ENCODE data around the gene ZFR.
"Not testable (repeated sequence)": the region's sequence is repeated elsewhere in the genome, so short reads cannot be mapped to it uniquely, and the experiment has no call there.

The ZFR gene
- total RNA-seq: 118 to 131 (median 127) reads per million in 4 donors

DNA sequence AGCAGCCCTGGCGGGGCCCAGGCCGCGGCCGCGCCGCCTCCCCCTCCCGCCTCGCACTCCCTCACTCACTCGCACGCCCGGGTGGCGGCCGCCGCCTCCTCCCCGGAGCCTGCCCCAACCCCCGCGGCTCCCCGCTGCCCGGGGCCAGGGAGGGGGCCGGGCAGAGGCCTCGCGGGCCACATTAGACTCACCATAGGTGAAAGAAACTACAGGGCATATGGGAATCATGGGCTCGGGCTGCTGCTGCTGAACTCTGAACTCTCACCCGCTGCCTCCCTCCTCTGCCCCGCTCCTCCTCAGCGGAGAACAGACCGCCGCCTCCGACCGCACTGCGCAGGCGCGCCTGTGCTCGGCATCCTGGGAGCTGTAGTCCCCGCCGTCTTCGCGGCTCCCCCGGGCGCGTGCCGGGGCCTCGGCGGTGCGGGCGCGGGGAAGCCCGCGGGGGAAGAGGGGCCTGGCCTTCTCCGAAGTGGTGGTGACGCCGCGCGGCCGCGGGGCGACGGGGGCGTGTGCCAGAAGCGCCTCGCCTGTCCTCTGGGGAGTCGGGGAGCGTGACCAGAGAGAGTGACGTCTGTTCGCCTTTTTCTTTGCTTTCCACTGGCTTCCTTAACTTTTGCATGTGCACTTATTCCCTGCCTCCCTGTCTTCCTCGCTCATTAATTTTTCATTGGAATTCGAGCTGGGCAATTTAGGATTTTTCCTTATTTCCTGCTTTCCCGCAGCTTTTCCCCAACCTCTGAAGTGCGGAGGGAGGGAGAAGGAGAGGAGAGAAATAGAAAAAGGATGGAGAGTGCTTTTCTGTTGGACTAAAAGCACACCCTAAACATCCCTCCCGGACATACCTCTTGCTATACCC is at the start of gene ZFR:
TSS of gene ZFR (minus strand) at position 310 of the 856 bp plus-strand sequence. CDS start at position 228, 82 bp downstream.
- peak; percentile 89 to 94 (median 91) for DNase-seq

DNA sequence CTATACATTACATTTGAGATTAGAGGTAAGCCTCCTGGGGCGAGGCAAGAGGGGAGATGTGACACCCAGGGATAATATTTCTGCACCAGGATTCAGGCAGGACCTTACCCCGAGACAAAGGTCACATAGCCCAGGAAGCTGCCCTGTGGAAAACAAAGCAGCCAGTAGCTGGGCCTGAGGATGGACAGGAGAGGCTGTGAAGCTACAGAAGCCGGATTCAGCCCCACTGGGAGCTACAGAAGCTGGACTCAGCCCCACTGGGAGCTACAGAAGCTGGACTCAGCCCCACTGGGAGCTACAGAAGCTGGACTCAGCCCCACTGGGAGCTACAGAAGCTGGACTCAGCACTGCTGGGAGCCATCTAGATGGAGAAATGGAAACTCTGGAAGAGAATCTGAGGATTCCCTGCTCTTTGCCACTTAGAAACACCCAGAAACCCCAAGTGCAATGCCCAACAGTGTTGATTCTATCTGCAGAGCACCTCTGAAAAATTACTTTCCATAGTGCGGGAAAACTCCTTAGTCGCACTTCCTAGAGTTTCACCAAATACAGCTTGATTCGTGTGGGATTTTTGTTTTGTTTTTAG is 46.5 kb upstream of the ZFR start:
- DNase-seq: no peak

GRCh38 chr5:32489791-32490562 is 45.4 kb upstream of the ZFR start:
- DNase-seq: peak; percentile 28 to 68 (median 59)

GRCh38 chr5:32487424-32487823 is 42.9 kb upstream of the ZFR start:
- no peak for DNase-seq

DNA sequence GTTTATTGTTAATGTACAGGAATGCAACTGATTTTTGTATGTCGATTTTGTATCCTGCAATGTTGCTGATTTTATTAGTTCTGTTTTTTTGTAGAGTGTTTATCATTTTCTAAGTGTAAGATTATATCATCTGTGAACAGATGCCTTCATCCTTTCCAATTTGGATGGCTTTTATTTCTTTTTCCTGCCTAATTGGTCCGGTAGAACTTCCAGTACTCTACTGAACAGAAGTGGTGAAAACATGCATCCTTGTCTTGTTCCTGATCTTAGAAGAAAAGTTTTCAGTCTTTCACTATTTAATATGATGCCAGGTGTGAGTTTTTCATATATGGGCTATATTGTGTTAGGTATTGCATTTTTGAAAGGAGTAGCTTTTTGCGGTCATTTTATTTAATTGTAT is 42.5 kb upstream of the ZFR start:
- DNase-seq: no peak

- DNase-seq: no peak
Measured at GRCh38 chr5:32482193-32482592, 37.7 kb upstream of the ZFR start.

GRCh38 chr5:32479096-32479495 is 34.6 kb upstream of the ZFR start:
- no peak for DNase-seq

GRCh38 chr5:32476891-32477290 is 32.4 kb upstream of the ZFR start:
- no peak for DNase-seq

- no peak for DNase-seq
Measured at GRCh38 chr5:32475334-32476097, 31.0 kb upstream of the ZFR start.

DNA sequence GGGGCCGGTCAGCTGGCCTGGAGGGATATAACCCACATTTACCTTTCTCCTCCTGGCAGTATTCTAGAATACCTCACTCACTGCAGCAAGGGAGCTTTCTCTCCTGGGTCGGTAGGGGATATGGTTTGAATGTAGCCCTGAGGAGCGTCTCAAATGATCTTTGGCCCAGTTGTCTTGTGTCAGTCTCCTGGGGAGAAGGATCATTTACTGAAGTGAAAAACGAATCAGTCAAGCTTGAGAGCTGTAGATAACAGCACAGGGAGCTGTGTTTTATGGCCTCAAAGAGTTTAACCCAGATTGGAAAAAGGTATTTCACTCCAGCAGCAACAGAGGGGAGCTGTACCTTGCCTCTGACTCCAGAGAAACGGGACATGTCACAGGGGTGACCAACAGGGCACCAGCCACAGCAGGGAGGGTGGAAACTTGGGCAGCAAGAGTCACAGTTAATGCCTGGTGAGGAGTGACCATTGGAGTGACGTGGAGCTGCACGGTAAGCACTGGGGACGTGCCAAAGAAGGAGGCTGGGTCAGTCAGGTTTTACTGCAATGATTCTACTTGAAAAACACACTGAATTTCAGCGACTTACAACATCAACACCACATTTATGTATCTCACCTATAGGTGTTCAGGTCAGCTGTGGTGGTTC is 29.8 kb upstream of the ZFR start:
- no peak for DNase-seq

DNA sequence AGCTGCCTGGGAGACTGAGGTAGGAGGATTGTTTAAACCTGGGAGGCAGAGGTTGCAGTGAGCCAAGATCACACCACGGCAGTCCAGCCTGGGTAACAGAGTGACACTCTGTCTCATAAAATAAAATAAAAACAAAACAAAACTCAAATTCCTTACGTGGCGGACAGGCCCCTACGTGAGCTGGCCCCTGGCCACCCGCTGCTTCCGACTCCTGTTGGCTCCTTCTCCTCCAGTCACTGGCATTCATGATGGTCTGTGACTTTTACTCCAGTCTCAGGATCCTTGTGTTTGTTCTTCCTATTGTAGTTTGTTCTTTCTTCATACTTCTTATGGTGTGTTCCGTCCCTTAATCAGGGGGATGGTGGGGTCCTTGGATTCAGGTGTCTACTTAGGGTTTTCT is 28.5 kb upstream of the ZFR start:
- DNase-seq: no peak

DNA sequence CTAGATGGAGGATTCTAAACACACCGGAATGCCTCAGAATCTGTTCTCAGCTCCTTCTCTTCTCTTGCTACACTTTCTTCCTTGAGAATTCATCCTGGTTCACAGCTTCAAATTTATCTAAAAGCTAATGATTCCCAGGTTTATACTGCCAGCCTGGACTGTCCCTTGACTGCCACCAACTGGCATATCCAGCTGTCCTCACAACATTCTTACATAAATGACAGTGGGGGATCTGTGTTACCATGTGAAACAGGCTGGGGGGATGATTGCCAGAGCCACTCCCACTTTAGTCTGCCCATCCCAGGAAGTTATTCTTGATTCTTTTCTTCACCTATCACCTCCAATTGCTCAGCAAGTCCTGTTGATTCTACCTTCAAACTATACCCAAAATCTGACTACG is 27.2 kb upstream of the ZFR start:
- DNase-seq: no peak

DNA sequence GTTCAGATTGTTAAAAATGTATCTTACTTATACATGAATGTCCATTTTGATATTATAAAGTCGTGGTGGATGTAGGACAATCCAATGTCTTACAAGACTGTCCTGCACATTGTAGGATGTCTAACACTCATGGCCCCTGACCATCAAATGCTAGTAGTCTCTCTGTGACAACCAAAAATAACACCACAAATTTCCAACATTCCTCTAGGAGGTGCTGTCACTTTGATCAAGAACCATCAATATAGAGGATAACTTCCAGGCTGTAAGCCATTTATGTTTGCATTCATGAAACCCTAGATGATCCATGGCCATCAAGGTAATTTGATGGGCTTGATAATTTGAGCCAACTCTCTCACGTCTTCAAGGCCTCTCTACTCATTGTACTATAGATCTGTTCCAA is 20.5 kb upstream of the ZFR start:
- DNase-seq: no peak

DNA sequence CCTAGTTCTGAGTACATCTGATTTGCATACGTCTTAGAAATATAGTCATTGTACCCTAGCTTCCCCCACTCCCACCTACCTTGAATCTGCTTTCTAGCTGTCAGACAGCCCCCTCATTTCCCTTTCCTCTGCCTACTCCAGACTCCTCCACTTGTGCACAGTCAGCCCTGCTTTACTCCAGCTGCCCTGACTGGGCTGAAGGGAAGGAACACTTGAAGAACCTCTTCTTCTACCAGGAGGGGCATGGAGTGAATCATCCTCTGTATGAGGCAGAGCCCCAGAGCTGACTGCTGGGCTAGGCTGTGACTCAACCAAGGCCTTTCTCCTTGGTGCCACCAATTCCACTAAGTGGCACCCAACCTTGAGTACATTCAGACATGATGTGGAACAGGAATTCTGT is 18.1 kb upstream of the ZFR start:
- peak in 1 of 5 donors; percentile 13 for DNase-seq

DNA sequence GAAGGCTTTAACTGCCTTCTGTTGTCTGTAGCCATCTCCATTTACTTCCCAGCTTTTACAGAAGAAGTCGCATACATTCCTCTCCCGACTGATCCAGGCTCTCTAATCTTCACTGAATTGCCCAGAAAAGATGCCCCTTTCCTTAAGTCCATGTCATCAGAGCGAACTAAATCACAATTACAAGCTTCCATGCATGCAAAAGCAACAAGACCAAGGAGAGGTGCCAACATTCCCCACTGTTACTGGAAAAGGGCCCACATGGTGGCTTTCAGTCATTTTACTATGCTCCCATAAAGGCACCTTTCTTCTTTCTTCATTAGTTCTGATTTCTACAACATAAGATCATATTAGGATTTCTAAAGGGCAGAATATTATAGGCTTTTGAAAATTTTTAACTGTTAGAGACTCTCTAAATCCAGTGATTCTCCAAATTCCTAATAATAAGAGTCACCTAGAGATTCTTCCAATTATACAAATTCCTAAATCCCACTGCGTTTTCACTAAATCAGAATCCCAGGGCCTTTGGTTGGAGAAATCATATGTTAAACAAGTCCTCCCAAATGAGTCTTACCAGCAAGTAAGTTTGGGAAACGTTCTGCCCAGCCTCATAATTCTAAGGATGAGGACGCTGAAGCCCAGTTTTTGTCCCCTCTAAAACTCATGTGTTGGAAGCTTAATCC is 17.0 kb upstream of the ZFR start:
- no peak for DNase-seq

DNA sequence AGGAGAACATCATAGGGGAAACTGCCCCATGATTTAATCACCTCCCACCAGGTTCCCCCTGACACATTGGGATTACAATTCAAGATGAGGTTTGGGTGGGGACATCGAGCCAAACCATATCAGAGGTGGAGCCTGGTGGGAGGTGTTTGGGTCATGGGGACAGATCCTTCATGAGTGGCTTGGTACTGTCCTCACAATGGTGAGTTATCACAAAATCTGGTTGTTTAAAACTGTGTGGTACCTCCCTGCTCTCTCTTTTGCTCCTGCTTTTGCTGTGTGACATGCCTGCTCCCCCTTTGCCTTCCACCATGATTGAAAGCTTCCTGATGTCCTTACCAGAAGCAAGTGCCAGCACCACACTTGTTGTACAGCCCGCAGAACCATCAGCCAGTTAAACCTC is 16.2 kb upstream of the ZFR start:
- no peak for DNase-seq

- DNase-seq: no peak
Measured at GRCh38 chr5:32458880-32459495, 14.4 kb upstream of the ZFR start.

GRCh38 chr5:32455311-32455710 is 10.8 kb upstream of the ZFR start:
- no peak for DNase-seq

GRCh38 chr5:32454821-32455220 is 10.3 kb upstream of the ZFR start:
- no peak for DNase-seq

DNA sequence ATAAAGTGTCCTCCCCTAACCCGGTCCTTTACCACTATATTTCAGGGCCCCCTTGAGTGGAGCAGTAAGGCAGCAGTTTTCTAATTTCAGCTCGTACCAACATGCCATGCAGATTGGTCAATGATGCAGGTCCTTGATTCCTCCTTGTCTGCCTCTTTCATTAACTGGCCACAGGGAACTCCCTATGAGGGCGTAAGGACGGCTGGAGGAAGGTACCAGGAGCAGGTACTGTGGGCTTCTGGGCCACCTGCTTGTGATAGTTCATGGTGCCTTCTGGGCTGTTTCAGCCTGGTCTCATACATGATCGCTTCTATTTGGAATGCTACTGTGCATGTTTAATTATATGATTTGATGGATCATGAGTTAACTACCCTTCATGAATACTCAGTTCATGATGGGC is 9.4 kb upstream of the ZFR start:
- no peak for DNase-seq

GRCh38 chr5:32452316-32452715 is 7.8 kb upstream of the ZFR start:
- not testable (repeated sequence) for DNase-seq
